Measurements from ENCODE around the gene CPED1.

GRCh38 chr7:121020249-121020988, 31.9 kb downstream of the CPED1 start:
- TF ChIP-seq POLR2A (IDR thresholded peaks at IDR 0.05) (no peak), EP300 (IDR thresholded peaks at IDR 0.05) (no peak)
